Measurements from ENCODE around the gene MAPK12. TPM values are rescaled to one million over a fixed set of nuclear protein-coding genes. Genes with fewer than 3 reads are reported as not detected.

MAPK12 gene
- total and polyA plus RNA-seq, 2 donors (not counting 3 experiments of a cell fraction or from before 2014, with no cell fraction given): 72.3 to 86.8 TPM

DNA sequence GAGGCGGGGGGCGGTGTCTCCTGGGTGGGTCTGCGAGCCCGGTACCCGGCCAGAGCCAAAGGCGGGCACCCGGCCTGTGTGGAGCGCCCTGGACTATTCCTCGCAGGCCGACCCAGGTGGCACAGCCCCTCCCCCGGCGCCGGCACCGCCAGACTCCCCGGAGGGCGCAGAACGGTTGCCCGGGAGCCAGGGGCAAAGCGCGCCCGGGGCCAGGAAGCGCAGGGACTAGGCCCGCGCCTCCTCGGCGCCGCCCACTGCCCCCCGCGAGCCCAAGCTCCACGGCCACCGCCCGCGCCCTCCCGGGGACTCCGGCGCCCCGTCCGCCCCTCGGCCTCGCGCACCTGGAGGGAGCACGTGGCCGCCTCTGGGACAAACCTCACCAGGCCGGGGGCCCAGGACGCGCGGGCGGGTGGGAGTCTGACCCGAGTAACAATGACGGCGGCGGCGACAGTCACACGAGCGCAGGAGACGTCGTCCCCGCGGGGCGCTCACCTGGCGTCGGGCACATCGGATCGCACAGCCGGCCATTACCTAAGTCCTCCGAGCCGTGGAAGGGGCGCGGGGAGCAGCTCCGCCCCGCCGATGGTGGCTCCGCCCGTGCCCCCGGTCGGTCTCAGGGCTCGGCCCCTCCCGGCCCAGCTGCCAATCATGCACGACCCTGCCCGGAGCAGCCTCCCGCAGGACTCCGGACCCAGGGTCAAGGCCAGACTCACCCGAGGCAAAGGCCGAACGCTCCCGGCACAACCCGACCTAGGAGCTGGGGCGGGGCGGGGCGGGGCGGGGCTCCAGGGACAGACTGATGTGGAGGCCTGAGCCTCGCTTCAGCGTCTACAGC lies 38.5 kb upstream of the MAPK12 start:
- intact Hi-C loops (cut with micrococcal nuclease) (no loop called here), dilution Hi-C loops (cut with MboI; ENCODE audit: extremely low pct_ligation_motif_present, low sequenced_read_pairs) (no loop called here)
- no peak overlapping the region for H3K9ac ChIP-seq (replicated peaks; ENCODE audit: extremely low read depth, insufficient read depth, low read length)
- no peak for DNase-seq (ENCODE audit: low read depth, low spot score)
- peaks cover 12% of the 10 kb centered on the region for H3K4me1 ChIP-seq (ENCODE audit: control insufficient read depth, extremely low read depth, insufficient read depth, low read length)
- H3K4me2 ChIP-seq (ENCODE audit: insufficient read depth, low read length): no peak overlapping the region
- H3K27ac ChIP-seq (ENCODE audit: insufficient read depth, low read depth, low read length): no peak overlapping the region
- POLR2A ChIA-PET: no interaction called here
- no peak for FAIRE-seq
- TF ChIP-seq, protein P1, sequence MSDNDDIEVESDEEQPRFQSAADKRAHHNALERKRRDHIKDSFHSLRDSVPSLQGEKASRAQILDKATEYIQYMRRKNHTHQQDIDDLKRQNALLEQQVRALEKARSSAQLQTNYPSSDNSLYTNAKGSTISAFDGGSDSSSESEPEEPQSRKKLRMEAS (IDR thresholded peaks at IDR 0.05; ENCODE audit: insufficient read depth, insufficient read length): no peak
- no peak for TF ChIP-seq POLR2A (IDR thresholded peaks at IDR 0.05; ENCODE audit: low read depth, low read length)
- no peak for TF ChIP-seq POLR2AphosphoS5 (IDR thresholded peaks at IDR 0.05; ENCODE audit: insufficient read depth, low read depth, low read length)
- no peak for TF ChIP-seq JUN (IDR thresholded peaks at IDR 0.05; ENCODE audit: borderline replicate concordance, insufficient read depth, insufficient read length, low read depth)
- no peak for TF ChIP-seq FOS (IDR thresholded peaks at IDR 0.05; ENCODE audit: borderline replicate concordance, insufficient read depth, low read length)
- TF ChIP-seq GATA2 (IDR thresholded peaks at IDR 0.05; ENCODE audit: insufficient read depth, insufficient read length, low read depth, low read length): no peak
- TF ChIP-seq MYC (IDR thresholded peaks at IDR 0.05; ENCODE audit: low read depth, low read length): no peak
- no peaks in the 10 kb centered on the region for H3K27me3 ChIP-seq (ENCODE audit: control insufficient read depth in 2 of 2, insufficient read depth in 2 of 2, low read length in 2 of 2)
- H3K79me2 ChIP-seq (ENCODE audit: control insufficient read depth, insufficient read depth, low read length): peaks cover 91% of the 10 kb centered on the region
- H2AFZ ChIP-seq (ENCODE audit: low read depth, low read length): no peak overlapping the region
- H3K9me1 ChIP-seq (replicated peaks; ENCODE audit: control insufficient read depth, extremely low read depth, insufficient read depth, low read length): no peaks in the 10 kb centered on the region
- no peaks in the 10 kb centered on the region for H3K9me3 ChIP-seq (replicated peaks; ENCODE audit: control insufficient read depth, insufficient read depth, low read length)
- peaks cover 0 to 5% of the 10 kb centered on the region in 2 experiments for H3K36me3 ChIP-seq (ENCODE audit: control insufficient read depth in 2 of 2, extremely low read depth in 1 of 2, insufficient read depth in 2 of 2, low read length in 2 of 2)
- H3K4me3 ChIP-seq (replicated peaks in 1 of 3; ENCODE audit: insufficient read depth in 1 of 3, low read depth in 1 of 3, low read length in 3 of 3): no peak overlapping the region
- CTCF ChIA-PET: no interaction called here
- no peaks in the 10 kb centered on the region for H4K20me1 ChIP-seq (replicated peaks; ENCODE audit: control insufficient read depth, extremely low read depth, insufficient read depth, low read length)
- no TSS peak for BruUV-seq (replicated peaks)

All from endothelial cell of umbilical vein (primary cell).